Globus pallidus (tissue), 1 donor: ENCODE measurements around the gene ARHGAP26.

Source experiments
- DNase-seq: peaks from one replicate; pipeline ENCODE4 v3.0.0-alpha.2; 2015; ENCODE audit warnings: low spot score

ARHGAP26 gene

GRCh38 chr5:143019614-143020515, 249.7 kb downstream of the ARHGAP26 start:
- DNase-seq: no peak

DNA sequence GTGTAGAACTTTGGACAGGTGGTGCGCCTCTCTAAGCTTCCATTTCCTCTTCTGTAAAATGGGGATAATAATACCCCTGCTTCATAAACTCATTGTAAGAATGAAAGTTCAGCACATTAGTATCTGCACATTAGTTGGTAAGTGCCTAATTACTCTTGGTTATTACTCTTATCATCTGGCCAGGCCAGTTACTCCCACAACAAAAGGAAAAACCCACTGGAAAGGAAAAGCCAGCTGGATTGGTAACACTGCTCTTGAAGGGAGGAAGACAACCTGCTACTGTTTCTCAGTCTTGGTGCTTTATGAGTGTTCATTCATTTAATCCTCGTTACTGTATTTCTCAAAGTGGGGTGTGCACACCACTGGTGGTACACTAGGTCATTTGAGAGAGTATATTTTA, 251.4 kb downstream of the ARHGAP26 start:
- DNase-seq: no peak

DNA sequence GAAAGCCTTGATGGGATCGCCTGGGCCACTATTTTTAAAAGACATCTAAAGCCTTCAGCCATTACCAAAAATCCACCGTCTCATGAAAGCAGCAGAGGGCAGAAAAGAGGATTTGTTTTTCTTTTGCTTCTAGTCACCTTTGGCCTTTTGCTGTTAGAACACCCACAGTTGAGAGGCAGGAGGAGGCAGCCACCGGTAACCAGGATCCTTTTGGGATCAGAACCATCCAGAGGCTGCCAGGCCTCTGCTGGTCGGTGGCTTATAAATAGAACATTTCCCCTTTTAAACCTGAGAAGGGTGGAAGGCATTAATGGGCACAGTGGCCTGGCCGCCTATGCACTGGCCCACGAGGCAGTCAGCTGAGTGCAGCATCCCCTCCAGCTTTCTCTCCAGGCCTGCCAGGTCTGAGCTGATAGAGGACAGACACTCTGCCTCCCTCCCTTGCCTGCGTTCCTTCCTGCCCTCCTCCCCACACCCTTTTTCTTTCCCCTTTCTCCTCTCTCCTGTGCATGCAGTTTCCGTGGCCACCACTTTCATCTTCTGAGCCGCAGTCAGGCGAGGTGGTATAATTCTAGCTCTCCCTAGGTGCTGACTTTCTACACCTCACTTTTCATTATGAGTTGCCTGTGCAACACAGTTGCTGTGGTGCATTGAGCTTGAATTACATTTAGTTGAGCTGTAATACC, 253.4 kb downstream of the ARHGAP26 start:
- DNase-seq: peak; percentile 41

- no peak for DNase-seq
Measured at GRCh38 chr5:143024228-143024920, 254.2 kb downstream of the ARHGAP26 start.

GRCh38 chr5:143025376-143025775, 255.2 kb downstream of the ARHGAP26 start:
- DNase-seq: no peak

DNA sequence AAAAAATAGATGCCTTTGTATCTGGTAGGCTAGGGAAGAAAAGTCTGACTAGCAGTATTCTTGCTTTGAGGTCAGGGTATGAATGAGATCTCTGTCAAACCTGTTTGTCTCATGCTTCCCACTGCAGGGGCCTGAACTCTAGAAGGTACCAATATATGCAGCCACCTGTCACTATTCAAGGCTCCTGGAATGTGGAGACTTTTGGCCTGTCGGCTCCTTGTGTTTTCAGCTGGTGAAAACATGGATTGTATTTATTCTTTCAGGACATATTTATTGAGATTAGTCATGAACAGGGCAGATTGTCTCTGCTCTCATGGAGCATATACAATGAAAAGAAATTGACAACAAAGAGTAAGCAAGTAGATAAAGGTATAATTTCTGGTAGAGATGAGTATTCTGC, 255.8 kb downstream of the ARHGAP26 start:
- DNase-seq: no peak

- no peak for DNase-seq
Measured at GRCh38 chr5:143026380-143026779, 256.2 kb downstream of the ARHGAP26 start.

- no peak for DNase-seq
Measured at GRCh38 chr5:143029293-143029692, 259.1 kb downstream of the ARHGAP26 start.

- DNase-seq: no peak
Measured at GRCh38 chr5:143030349-143030748, 260.2 kb downstream of the ARHGAP26 start.

GRCh38 chr5:143031781-143032580, 261.8 kb downstream of the ARHGAP26 start:
- no peak for DNase-seq

DNA sequence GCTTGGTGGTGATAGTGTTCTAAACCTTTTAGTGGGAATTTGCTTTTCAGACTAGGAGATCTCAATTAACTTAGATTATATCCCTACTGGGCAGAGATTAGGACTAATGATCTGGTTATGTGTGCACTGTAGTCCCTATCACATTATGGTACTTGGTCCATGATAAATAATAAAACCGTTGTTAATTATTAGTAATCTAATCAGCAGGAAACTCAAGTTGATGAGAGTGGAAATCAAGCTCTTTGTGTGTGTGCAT, 262.3 kb downstream of the ARHGAP26 start:
- no peak for DNase-seq

- no peak for DNase-seq
Measured at GRCh38 chr5:143033535-143034250, 263.5 kb downstream of the ARHGAP26 start.

GRCh38 chr5:143036146-143036927, 266.2 kb downstream of the ARHGAP26 start:
- no peak for DNase-seq

DNA sequence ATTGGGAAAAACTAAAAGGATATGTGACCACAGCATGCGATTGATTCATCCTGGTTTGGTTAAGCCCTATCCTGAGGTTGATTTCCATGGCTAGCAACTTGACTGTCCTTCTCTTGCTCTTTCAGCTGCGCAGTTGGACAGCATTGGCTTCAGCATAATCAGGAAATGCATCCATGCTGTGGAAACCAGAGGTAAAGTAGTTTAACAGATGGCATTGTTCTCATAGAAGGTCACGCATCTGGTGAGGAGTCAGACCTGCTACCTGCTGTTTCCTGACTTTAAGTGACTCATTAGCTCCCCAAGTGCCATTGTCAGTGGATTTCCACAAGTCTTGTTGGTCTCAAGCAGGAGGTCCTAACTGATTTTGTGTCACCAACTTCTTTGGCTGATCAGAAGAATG, 266.9 kb downstream of the ARHGAP26 start:
- no peak for DNase-seq

DNA sequence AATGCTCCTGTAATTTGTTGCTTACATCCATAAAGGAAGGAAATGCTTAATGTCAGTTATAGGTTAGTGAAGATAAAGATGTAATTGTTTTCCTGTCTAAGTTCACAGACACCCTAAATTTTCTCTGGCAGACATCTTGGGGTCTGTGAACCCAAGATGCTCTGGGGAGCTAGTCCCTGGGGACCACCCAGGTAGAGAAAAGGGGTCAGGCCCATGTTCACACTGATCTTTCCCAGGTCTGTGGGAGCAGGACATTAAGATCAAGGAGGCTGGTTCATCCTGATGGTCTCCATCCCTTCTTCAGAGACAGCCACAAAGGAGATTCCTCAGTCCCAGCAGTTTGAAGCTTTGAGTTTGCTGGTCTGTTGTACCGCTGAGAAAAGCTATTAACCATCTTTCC, 267.5 kb downstream of the ARHGAP26 start:
- DNase-seq: no peak

DNA sequence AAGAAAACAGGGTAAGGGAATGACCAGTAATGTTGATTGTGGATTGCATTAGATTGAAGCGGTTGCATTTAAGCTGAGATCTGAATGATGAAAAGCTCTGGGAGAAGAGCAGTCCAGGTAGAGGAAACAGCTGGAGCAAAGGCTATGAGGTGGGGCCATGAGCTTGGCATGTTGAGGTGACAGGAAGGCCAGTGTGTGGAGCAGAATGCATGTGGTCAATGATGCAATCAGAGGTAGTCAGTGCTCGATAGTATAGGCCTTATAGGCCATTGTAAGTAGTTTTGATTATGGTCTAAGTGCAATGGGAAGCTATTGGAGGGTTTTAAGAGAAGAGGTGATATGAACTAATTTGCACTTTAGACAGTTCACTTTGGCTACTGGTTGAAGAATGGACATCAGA, 270.4 kb downstream of the ARHGAP26 start:
- DNase-seq: no peak

DNA sequence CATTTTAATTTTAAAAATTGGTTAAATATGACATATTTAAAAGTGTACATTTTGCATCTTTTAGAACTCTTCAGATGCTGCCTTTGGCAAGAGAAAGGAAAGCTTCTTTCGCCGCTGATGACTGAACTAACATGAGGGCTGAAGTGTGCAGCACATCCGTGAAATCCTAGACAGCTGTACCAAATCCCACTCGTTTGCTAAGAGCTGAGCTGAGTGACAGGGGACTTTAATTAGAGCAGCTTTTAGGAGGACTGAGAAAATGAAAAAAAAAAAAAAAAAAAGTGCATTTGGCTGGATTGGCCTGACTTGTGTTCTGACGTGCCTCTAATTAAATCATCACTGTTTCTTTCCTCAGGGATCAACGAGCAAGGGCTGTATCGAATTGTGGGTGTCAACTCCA, 271.3 kb downstream of the ARHGAP26 start:
- DNase-seq: no peak

- no peak for DNase-seq
Measured at GRCh38 chr5:143041972-143042770, 272.0 kb downstream of the ARHGAP26 start.

DNA sequence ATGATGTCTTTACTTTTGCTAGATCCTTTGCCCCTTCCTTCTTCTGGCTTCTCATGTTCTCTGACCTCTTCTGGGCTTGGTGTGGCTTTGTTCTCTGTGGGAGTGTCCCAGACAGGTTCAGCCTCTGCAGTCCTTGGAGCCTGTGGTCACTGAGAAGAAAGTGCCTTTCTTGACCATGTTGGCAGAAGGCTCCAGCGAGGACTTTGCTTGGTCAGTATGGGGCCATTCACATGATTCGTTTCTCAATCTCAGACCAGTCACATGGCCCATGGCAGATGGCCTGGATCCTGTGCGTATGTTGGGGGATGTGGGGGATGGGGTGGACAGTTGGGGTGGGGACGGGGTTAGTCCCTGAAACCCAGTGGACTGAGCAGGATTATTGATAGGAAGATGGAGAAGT, 274.1 kb downstream of the ARHGAP26 start:
- DNase-seq: no peak

GRCh38 chr5:143045062-143045461, 274.9 kb downstream of the ARHGAP26 start:
- no peak for DNase-seq
